HepG2 (cell line): ENCODE measurements around the gene NSD1. TPM values are rescaled to one million over a fixed set of nuclear protein-coding genes. Genes with fewer than 3 reads are reported as not detected.

Experiments used
- CCAR2 ChIP-seq: fragments of 200-400 bp; formaldehyde crosslinking; optimal IDR thresholded peaks from 2 replicates; pipeline ENCODE3; 2018; ENCODE audit warnings: low read depth, mild to moderate bottlenecking, low read length, moderate library complexity
- GABPB1 ChIP-seq: IDR thresholded peaks from 2 replicates; pipeline ENCODE4 v1.6.1; 2016; ENCODE audit warnings: mild to moderate bottlenecking, missing genetic modification reagents, moderate library complexity, missing compliant biosample characterization
- IRX3 ChIP-seq: sonication (generic); formaldehyde crosslinking; IDR thresholded peaks from 2 replicates; pipeline ENCODE4 v1.8.1; 2023; ENCODE audit warnings: mild to moderate bottlenecking, low read depth, missing genetic modification reagents, borderline replicate concordance
- NCOA5 ChIP-seq: sonication (generic); formaldehyde crosslinking; IDR thresholded peaks from 2 replicates; pipeline ENCODE4 v1.4.0; 2020; ENCODE audit warnings: missing genetic modification reagents
- PAX8 ChIP-seq: sonication (generic); formaldehyde crosslinking; IDR thresholded peaks from 2 replicates; pipeline ENCODE4 v1.8.0; 2022; ENCODE audit warnings: mild to moderate bottlenecking, missing genetic modification reagents, borderline replicate concordance
- RFX1 ChIP-seq: fragments of 450-650 bp; IDR thresholded peaks from 2 replicates; pipeline ENCODE4 v1.6.1; 2017
- SALL1 ChIP-seq: sonication (generic); formaldehyde crosslinking; IDR thresholded peaks from 2 replicates; pipeline ENCODE4 v1.8.0; 2022; ENCODE audit warnings: mild to moderate bottlenecking, missing genetic modification reagents
- SP1 ChIP-seq, 2 experiments: fragments of 450-650 bp in 1 of 2; sonication (generic) in 1 of 2; formaldehyde crosslinking in 1 of 2; IDR thresholded peaks; 2 replicates each; pipeline versions ENCODE4 v1.4.0 to v1.6.1; 2016 to 2020; ENCODE audit warnings: missing genetic modification reagents in 1 of 2
- SP4 ChIP-seq: sonication (generic); formaldehyde crosslinking; IDR thresholded peaks from 2 replicates; pipeline ENCODE4 v1.8.1; 2023; ENCODE audit warnings: mild to moderate bottlenecking, missing genetic modification reagents
- SUZ12 ChIP-seq: fragments of 150-350 bp; IDR thresholded peaks from 2 replicates; pipeline ENCODE4 v1.6.1; 2014; ENCODE audit warnings: low read depth, low read length
- ZNF317 ChIP-seq: sonication (generic); formaldehyde crosslinking; IDR thresholded peaks from 2 replicates; pipeline ENCODE4 v1.5.0; 2020; ENCODE audit warnings: mild to moderate bottlenecking, missing genetic modification reagents
- ZNF446 ChIP-seq: sonication (generic); formaldehyde crosslinking; IDR thresholded peaks from 2 replicates; pipeline ENCODE4 v1.5.0; 2020; ENCODE audit warnings: mild to moderate bottlenecking, missing genetic modification reagents
- ZNF550 ChIP-seq: sonication (generic); formaldehyde crosslinking; IDR thresholded peaks from 2 replicates; pipeline ENCODE4 v1.4.0; 2020; ENCODE audit warnings: mild to moderate bottlenecking, missing genetic modification reagents, borderline replicate concordance
- ZNF839 ChIP-seq: sonication (generic); formaldehyde crosslinking; IDR thresholded peaks from 2 replicates; pipeline ENCODE4 v1.4.0; 2020; ENCODE audit warnings: missing genetic modification reagents, mild to moderate bottlenecking, borderline replicate concordance
- polyA plus RNA-seq, 8 experiments: library from polyadenylated mRNA; depleted of rRNA in 3 of 8; stranded (reverse) in 7 of 8; unstranded in 1 of 8; fragments of >200 nt; fragmentation: Illumina TruSeq in 4 of 8; extraction: Trizol in 4 of 8; gene quantifications; 2 replicates each; pipeline versions ENCODE4 v1.2.1 to v1.2.3, GENCODE V29; 2011 to 2016; ENCODE audit warnings: low read depth in 4 of 8, missing spikeins in 1 of 8, mixed read lengths in 1 of 8; ENCODE audit not compliant: insufficient read depth in 1 of 8
- total RNA-seq, 5 experiments: library from RNA; depleted of rRNA; stranded (reverse); fragments of >200 nt; fragmentation: Illumina TruSeq; extraction: Trizol; gene quantifications; 2 replicates each; pipeline ENCODE4 v1.2.3, GENCODE V29; 2016; ENCODE audit warnings: low read depth in 1 of 5
- TF ChIP-seq, protein P1 (sequence below), 2 experiments: sonication (generic) in 1 of 2; formaldehyde crosslinking in 1 of 2; IDR thresholded peaks; 2 replicates each; pipeline versions ENCODE4 v1.5.1 to v1.6.1; 2011 to 2020; ENCODE audit warnings: borderline replicate concordance in 1 of 2, low read depth in 1 of 2, low read length in 1 of 2, mild to moderate bottlenecking in 1 of 2, missing genetic modification reagents in 1 of 2, moderate library complexity in 1 of 2
- TF ChIP-seq, protein P2 (sequence below): IDR thresholded peaks from 2 replicates; pipeline ENCODE4 v1.6.1; 2016
- TF ChIP-seq, protein P3 (sequence below): sonication (generic); formaldehyde crosslinking; IDR thresholded peaks from 2 replicates; pipeline ENCODE4 v1.4.0; 2020; ENCODE audit warnings: mild to moderate bottlenecking, missing genetic modification reagents
- TF ChIP-seq, protein P4 (sequence below): sonication (generic); formaldehyde crosslinking; IDR thresholded peaks from 2 replicates; pipeline ENCODE4 v1.5.0; 2020; ENCODE audit warnings: missing genetic modification reagents
- TF ChIP-seq, protein P5 (sequence below): sonication (generic); formaldehyde crosslinking; IDR thresholded peaks from 2 replicates; pipeline ENCODE4 v1.5.1; 2020; ENCODE audit warnings: mild to moderate bottlenecking, missing genetic modification reagents, moderate library complexity

NSD1 gene
- total and polyA plus RNA-seq, 2 of the 13 experiments (the other 11 are each of a cell fraction or from before 2014, with no cell fraction given) = 0.01 to 0.09 TPM

DNA sequence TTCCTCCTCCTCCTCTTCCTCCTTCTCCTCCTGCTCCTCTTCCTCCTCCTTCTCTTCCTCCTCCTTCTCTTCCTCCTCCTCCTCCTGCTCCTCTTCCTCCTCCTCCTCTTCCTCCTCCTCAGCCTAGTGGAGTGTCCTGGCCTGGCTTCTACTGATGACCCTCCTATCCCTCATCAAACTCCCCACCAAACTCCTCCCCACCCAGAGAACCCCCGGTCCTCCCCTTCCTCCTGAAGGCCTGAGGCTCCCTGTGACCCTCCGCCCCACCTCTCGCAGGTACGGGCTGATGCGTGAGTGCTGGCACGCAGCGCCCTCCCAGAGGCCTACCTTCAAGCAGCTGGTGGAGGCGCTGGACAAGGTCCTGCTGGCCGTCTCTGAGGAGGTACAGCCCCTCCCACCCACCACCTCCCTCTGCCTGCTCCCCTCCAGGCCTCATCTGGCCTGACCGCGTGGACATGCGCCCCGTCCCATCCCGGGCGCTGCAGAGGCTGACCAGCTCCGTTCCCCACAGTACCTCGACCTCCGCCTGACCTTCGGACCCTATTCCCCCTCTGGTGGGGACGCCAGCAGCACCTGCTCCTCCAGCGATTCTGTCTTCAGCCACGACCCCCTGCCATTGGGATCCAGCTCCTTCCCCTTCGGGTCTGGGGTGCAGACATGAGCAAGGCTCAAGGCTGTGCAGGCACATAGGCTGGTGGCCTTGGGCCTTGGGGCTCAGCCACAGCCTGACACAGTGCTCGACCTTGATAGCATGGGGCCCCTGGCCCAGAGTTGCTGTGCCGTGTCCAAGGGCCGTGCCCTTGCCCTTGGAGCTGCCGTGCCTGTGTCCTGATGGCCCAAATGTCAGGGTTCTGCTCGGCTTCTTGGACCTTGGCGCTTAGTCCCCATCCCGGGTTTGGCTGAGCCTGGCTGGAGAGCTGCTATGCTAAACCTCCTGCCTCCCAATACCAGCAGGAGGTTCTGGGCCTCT lies 36.3 kb upstream of the NSD1 start (continued):
- TF ChIP-seq, protein P1, sequence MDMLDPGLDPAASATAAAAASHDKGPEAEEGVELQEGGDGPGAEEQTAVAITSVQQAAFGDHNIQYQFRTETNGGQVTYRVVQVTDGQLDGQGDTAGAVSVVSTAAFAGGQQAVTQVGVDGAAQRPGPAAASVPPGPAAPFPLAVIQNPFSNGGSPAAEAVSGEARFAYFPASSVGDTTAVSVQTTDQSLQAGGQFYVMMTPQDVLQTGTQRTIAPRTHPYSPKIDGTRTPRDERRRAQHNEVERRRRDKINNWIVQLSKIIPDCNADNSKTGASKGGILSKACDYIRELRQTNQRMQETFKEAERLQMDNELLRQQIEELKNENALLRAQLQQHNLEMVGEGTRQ (IDR thresholded peaks at IDR 0.05; ENCODE audit: low read depth, low read length) = no peak
- TF ChIP-seq, protein P1 (CRISPR knock-in tag; IDR thresholded peaks at IDR 0.05; ENCODE audit: borderline replicate concordance) = no peak
- no peak for TF ChIP-seq ZNF446 (CRISPR knock-in tag)
- TF ChIP-seq PAX8 (CRISPR knock-in tag) = no peak
- TF ChIP-seq SALL1 (CRISPR knock-in tag) = peak; percentile 35
- TF ChIP-seq CCAR2 = no peak
- no peak for TF ChIP-seq RFX1
- TF ChIP-seq IRX3 (CRISPR knock-in tag) = no peak
- no peak for TF ChIP-seq SUZ12
- TF ChIP-seq GABPB1 = peak; percentile 27; the same call in 1 of the 2 replicates
- TF ChIP-seq, protein P2, sequence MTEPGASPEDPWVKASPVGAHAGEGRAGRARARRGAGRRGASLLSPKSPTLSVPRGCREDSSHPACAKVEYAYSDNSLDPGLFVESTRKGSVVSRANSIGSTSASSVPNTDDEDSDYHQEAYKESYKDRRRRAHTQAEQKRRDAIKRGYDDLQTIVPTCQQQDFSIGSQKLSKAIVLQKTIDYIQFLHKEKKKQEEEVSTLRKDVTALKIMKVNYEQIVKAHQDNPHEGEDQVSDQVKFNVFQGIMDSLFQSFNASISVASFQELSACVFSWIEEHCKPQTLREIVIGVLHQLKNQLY (CRISPR knock-in tag) = no peak
- TF ChIP-seq SP4 (CRISPR knock-in tag) = no peak
- TF ChIP-seq NCOA5 = no peak
- TF ChIP-seq, protein P3, sequence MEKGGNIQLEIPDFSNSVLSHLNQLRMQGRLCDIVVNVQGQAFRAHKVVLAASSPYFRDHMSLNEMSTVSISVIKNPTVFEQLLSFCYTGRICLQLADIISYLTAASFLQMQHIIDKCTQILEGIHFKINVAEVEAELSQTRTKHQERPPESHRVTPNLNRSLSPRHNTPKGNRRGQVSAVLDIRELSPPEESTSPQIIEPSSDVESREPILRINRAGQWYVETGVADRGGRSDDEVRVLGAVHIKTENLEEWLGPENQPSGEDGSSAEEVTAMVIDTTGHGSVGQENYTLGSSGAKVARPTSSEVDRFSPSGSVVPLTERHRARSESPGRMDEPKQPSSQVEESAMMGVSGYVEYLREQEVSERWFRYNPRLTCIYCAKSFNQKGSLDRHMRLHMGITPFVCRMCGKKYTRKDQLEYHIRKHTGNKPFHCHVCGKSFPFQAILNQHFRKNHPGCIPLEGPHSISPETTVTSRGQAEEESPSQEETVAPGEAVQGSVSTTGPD (CRISPR knock-in tag) = no peak
- no peak for TF ChIP-seq ZNF317 (CRISPR knock-in tag)
- TF ChIP-seq SP1 (IDR thresholded peaks at IDR 0.05) = no peak
- TF ChIP-seq SP1 (CRISPR knock-in tag; IDR thresholded peaks at IDR 0.05) = no peak
- TF ChIP-seq ZNF839 (CRISPR knock-in tag) = no peak
- TF ChIP-seq, protein P4, sequence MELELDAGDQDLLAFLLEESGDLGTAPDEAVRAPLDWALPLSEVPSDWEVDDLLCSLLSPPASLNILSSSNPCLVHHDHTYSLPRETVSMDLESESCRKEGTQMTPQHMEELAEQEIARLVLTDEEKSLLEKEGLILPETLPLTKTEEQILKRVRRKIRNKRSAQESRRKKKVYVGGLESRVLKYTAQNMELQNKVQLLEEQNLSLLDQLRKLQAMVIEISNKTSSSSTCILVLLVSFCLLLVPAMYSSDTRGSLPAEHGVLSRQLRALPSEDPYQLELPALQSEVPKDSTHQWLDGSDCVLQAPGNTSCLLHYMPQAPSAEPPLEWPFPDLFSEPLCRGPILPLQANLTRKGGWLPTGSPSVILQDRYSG = no peak
- no peak for TF ChIP-seq ZNF550 (CRISPR knock-in tag)
- TF ChIP-seq, protein P5, sequence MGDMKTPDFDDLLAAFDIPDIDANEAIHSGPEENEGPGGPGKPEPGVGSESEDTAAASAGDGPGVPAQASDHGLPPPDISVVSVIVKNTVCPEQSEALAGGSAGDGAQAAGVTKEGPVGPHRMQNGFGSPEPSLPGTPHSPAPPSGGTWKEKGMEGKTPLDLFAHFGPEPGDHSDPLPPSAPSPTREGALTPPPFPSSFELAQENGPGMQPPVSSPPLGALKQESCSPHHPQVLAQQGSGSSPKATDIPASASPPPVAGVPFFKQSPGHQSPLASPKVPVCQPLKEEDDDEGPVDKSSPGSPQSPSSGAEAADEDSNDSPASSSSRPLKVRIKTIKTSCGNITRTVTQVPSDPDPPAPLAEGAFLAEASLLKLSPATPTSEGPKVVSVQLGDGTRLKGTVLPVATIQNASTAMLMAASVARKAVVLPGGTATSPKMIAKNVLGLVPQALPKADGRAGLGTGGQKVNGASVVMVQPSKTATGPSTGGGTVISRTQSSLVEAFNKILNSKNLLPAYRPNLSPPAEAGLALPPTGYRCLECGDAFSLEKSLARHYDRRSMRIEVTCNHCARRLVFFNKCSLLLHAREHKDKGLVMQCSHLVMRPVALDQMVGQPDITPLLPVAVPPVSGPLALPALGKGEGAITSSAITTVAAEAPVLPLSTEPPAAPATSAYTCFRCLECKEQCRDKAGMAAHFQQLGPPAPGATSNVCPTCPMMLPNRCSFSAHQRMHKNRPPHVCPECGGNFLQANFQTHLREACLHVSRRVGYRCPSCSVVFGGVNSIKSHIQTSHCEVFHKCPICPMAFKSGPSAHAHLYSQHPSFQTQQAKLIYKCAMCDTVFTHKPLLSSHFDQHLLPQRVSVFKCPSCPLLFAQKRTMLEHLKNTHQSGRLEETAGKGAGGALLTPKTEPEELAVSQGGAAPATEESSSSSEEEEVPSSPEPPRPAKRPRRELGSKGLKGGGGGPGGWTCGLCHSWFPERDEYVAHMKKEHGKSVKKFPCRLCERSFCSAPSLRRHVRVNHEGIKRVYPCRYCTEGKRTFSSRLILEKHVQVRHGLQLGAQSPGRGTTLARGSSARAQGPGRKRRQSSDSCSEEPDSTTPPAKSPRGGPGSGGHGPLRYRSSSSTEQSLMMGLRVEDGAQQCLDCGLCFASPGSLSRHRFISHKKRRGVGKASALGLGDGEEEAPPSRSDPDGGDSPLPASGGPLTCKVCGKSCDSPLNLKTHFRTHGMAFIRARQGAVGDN (CRISPR knock-in tag) = peak; percentile 94
